PFSK-1 (cell line): ENCODE data around the gene HPCAL1.

Experiments
- FOXP2 ChIP-seq: optimal IDR thresholded peaks from 2 replicates; pipeline ENCODE3; 2011; ENCODE audit warnings: borderline replicate concordance, control low read depth, inconsistent platforms; ENCODE audit not compliant: insufficient read depth; ENCODE audit errors: extremely low read length, extremely low read depth
- POLR2AphosphoS5 ChIP-seq: IDR thresholded peaks from 2 replicates; pipeline ENCODE4 v1.6.1; 2012; ENCODE audit warnings: low read depth, mild to moderate bottlenecking, control low read depth, low read length, moderate library complexity
- SIN3A ChIP-seq: IDR thresholded peaks from 2 replicates; pipeline ENCODE4 v1.6.1; 2012; ENCODE audit warnings: mild to moderate bottlenecking, low read length, moderate library complexity, borderline replicate concordance; ENCODE audit not compliant: insufficient read depth
- TAF1 ChIP-seq: IDR thresholded peaks from 2 replicates; pipeline ENCODE4 v1.6.1; 2012; ENCODE audit warnings: low read length, control low read depth, borderline replicate concordance; ENCODE audit not compliant: insufficient read depth
- TF ChIP-seq, protein P1 (sequence below), 2 experiments: IDR thresholded peaks; 2 replicates each; pipeline versions ENCODE4 v1.6.1 to v1.8.0; 2011 to 2012; ENCODE audit warnings: low read depth in 2 of 2, low read length in 2 of 2, control low read depth in 1 of 2, inconsistent platforms in 1 of 2, mild to moderate bottlenecking in 1 of 2, moderate library complexity in 1 of 2; ENCODE audit not compliant: insufficient read depth in 1 of 2

The HPCAL1 gene

GRCh38 chr2:10399358-10399757 is 96.7 kb downstream of the HPCAL1 start:
- TF ChIP-seq FOXP2, result no peak
- no peak for TF ChIP-seq SIN3A
- TF ChIP-seq, protein P1, sequence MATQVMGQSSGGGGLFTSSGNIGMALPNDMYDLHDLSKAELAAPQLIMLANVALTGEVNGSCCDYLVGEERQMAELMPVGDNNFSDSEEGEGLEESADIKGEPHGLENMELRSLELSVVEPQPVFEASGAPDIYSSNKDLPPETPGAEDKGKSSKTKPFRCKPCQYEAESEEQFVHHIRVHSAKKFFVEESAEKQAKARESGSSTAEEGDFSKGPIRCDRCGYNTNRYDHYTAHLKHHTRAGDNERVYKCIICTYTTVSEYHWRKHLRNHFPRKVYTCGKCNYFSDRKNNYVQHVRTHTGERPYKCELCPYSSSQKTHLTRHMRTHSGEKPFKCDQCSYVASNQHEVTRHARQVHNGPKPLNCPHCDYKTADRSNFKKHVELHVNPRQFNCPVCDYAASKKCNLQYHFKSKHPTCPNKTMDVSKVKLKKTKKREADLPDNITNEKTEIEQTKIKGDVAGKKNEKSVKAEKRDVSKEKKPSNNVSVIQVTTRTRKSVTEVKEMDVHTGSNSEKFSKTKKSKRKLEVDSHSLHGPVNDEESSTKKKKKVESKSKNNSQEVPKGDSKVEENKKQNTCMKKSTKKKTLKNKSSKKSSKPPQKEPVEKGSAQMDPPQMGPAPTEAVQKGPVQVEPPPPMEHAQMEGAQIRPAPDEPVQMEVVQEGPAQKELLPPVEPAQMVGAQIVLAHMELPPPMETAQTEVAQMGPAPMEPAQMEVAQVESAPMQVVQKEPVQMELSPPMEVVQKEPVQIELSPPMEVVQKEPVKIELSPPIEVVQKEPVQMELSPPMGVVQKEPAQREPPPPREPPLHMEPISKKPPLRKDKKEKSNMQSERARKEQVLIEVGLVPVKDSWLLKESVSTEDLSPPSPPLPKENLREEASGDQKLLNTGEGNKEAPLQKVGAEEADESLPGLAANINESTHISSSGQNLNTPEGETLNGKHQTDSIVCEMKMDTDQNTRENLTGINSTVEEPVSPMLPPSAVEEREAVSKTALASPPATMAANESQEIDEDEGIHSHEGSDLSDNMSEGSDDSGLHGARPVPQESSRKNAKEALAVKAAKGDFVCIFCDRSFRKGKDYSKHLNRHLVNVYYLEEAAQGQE (IDR thresholded peaks at IDR 0.05; ENCODE audit: insufficient read depth in 1 of 2, low read depth in 2 of 2, low read length in 2 of 2), result no peak
- TF ChIP-seq POLR2AphosphoS5, result no peak
- TF ChIP-seq TAF1, result no peak

DNA sequence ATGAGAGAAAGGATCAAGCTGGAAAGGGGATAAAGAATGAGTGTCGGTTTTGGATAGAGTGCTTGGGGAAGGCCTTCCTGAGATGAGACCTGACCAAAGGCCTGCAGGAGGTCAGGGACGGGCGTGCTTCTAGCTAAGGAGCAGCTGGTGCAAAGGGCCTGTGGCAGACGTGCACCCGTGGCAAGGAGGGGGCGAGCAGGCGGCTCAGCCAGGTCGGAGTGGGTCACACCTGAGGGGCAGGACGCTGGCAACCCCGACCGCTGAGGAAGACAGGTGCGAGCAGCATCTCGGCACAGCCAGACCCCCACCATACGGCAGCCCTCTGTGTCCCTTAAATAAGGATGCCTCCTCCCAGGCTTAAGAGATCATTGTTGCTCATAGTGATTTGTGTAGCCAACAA is 97.3 kb downstream of the HPCAL1 start:
- TF ChIP-seq, protein P1 (IDR thresholded peaks at IDR 0.05; ENCODE audit: insufficient read depth in 1 of 2, low read depth in 2 of 2, low read length in 2 of 2), result no peak
- no peak for TF ChIP-seq TAF1
- no peak for TF ChIP-seq POLR2AphosphoS5
- TF ChIP-seq SIN3A, result no peak
- TF ChIP-seq FOXP2, result no peak

- TF ChIP-seq POLR2AphosphoS5, result no peak
- no peak for TF ChIP-seq SIN3A
- TF ChIP-seq TAF1, result no peak
- TF ChIP-seq, protein P1 (IDR thresholded peaks at IDR 0.05; ENCODE audit: insufficient read depth in 1 of 2, low read depth in 2 of 2, low read length in 2 of 2), result no peak
- TF ChIP-seq FOXP2, result no peak
Measured at GRCh38 chr2:10400568-10400977, 97.9 kb downstream of the HPCAL1 start.

DNA sequence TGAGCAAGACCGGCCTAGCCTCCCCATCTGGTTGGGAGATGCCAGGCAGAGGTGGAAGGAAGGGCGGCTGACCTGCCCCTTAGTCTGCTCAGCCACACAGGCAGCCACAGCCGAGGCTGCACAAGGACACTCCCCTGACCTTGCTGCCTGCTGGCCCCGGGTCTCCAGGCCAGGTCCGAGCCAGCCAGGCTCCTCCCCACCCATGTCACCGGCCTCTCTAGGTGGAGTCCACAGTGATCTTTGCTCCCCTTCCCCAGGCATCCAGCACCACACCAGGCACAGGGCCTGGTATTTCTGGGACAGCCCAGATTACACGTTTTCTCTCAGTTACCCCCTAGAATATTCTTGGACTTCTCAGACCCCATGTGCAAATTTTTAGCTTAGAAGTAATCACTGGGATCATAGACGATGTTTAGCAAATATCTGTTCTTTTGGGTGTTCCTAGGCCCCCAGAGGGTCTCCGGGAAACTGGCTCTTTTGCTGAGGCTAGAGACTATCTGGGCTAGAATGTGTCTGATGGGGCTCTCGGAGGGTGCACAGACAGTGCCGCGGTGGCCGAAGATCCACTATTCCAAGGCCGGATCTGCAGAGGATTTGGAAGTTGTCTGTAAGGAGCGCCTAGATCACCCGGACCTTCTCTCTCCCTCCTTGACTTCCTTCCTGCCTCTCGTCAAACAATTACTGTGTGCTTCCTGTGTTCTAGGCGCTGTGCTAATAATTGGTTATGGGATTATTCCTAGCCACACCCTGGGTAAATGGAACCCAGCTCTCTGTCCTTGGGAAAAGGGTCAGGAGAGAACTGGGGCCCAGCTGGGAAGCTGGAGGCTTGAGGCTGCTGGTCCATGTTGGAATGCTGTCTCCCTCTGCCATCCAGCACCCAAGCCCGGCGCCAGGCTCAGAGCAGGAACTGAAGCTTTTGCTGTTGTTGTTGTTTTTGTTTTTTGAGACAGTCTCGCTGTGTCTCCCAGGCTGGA is 98.6 kb downstream of the HPCAL1 start:
- no peak for TF ChIP-seq TAF1

DNA sequence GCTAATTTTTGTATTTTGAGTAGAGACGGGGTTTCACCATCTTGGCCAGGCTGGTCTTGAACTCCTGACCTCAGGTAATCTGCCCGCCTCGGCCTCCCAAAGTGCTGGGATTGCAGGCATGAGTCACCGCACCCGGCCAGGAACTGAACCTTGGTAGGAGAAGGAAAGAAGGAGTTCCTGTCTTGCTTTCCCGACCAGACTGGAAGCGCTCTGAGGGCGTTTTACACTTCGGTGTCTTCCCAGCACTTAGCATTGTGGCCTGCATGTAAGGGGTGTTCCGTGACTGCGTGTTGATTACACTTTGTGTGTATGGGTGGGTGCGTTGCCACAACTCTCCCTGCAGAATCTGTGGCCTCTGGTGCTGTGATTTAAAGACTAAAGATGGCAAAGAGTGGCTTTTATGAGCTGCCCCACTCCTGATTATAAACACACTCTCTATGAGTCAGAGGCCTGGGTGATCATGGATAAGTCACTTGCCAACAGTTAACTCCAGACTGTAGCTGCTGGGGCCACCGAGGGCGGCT is 99.4 kb downstream of the HPCAL1 start:
- TF ChIP-seq TAF1 (no peak), FOXP2 (no peak), POLR2AphosphoS5 (no peak), SIN3A (no peak)
- TF ChIP-seq, protein P1 (IDR thresholded peaks at IDR 0.05; ENCODE audit: insufficient read depth in 1 of 2, low read depth in 2 of 2, low read length in 2 of 2), result no peak
